ENCODE results near the gene TBCD. TPM values are rescaled to one million over a fixed set of nuclear protein-coding genes. Genes with fewer than 3 reads are reported as not detected.

Gene TBCD
- polyA plus RNA-seq, 1 donor from 2014 or later, result 19.4 TPM

GRCh38 chr17:82870541-82870940, 118.7 kb downstream of the TBCD start:
- H3K4me1 Mint-ChIP-seq, result peaks cover 32 to 38% (median 33%) of the 10 kb centered on the region in 3 donors
- peaks cover 7% of the 10 kb centered on the region for H3K27me3 Mint-ChIP-seq
- peaks cover 3% of the 10 kb centered on the region for H3K36me3 Mint-ChIP-seq
- peak overlapping the region; percentile 54 to 90 (median 78) for H3K4me3 Mint-ChIP-seq
- H3K9me3 Mint-ChIP-seq, result no peaks in the 10 kb centered on the region
- H3K27ac Mint-ChIP-seq, result peak overlapping the region; percentile 83 to 96 (median 84)

DNA sequence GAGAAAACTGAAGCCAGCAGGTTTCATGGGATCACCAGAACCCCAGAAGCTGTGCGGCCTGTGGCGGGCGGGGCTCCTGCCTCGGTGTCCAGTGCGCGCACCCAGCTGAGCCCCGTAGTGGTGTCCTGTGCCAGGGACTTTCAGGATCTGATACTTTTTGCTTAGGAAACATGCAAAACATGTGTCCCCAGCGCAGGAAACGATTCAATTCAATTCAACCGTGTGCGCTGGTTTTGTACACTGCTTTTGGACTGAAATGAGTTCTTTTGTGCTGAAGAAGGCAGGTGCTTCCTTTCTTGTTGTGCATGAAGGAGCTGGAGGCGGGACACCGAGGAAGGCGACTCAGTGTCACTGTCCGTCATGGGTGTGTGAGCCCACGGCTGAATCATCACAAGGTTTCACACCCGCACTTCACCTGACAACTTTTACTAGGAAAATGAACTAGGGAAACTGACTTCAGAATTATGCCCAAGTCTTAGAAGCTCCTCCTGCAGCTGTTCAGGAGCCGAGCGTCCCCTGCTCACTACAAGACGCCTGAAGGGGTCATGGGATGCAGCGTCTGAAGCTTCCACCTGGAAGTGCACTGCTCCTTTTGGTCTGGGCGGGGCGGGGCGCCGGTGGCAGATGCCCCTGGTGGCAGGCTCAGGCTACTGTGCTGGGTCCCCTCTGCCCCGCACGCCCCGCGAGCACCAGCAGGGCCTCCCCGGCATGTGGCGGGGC, 119.4 kb downstream of the TBCD start:
- Mint-ChIP-seq H3K4me3 (peak overlapping the region; percentile 54 to 90 (median 78)), H3K9me3 (no peaks in the 10 kb centered on the region), H3K27ac (peak overlapping the region; percentile 83 to 96 (median 84)), H3K27me3 (peaks cover 7% of the 10 kb centered on the region), H3K4me1 (peaks cover 27 to 32% (median 27%) of the 10 kb centered on the region in 3 donors), H3K36me3 (peaks cover 3% of the 10 kb centered on the region)

DNA sequence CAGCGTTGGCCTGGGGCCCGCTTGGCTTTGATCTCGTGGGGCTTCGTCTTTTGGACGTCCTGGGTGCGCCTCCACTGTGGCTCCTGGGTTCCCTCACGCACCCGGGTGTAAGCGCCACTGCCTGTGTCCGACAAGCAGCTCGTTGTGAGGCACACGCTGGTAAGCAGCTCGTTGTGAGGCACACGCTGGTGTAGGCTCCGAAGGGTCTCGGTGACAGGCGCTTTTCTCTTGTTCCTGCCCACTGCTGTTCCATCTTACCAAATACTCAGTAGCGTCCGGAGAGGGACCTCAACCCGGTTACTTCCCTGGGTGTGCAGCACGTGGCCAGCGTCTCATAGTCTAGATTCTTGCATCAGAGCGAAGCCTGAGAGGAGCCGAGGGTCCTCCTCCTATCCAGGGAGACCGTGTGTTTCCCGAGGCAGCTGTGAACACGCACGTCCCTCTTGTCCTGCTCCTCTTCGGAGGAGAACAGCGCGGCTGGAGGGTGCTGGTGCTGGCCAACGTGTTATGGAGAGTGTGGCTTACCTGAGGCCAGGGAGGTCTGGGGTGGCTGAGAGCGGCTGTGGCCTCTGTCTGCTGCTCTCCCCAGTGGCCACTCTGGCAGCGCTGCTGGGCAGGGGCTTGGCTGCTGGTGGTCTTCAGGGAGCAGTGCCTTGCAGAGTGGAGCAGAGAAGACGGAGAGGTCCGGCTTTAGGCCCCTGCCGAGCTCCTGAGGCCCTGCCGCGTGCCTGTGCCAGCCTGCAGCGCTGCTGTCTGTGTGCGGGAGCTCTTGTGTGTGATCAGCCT, 120.1 kb downstream of the TBCD start:
- Mint-ChIP-seq H3K27me3 (peaks cover 7% of the 10 kb centered on the region), H3K4me3 (peak overlapping the region; percentile 31 to 90 (median 42)), H3K27ac (peak overlapping the region in 2 of 3 donors; percentile 83 to 96), H3K4me1 (peaks cover 26 to 32% (median 27%) of the 10 kb centered on the region in 3 donors), H3K36me3 (peaks cover 3% of the 10 kb centered on the region), H3K9me3 (no peaks in the 10 kb centered on the region)

GRCh38 chr17:82872591-82873520, 121.0 kb downstream of the TBCD start:
- peak overlapping the region in 2 of 3 donors; percentile 83 to 96 for H3K27ac Mint-ChIP-seq
- H3K4me1 Mint-ChIP-seq, result peaks cover 26 to 32% (median 27%) of the 10 kb centered on the region in 3 donors
- peaks cover 3% of the 10 kb centered on the region for H3K36me3 Mint-ChIP-seq
- peak overlapping the region; percentile 34 to 63 (median 50) for H3K4me3 Mint-ChIP-seq
- H3K27me3 Mint-ChIP-seq, result peaks cover 7% of the 10 kb centered on the region
- H3K9me3 Mint-ChIP-seq, result no peaks in the 10 kb centered on the region

DNA sequence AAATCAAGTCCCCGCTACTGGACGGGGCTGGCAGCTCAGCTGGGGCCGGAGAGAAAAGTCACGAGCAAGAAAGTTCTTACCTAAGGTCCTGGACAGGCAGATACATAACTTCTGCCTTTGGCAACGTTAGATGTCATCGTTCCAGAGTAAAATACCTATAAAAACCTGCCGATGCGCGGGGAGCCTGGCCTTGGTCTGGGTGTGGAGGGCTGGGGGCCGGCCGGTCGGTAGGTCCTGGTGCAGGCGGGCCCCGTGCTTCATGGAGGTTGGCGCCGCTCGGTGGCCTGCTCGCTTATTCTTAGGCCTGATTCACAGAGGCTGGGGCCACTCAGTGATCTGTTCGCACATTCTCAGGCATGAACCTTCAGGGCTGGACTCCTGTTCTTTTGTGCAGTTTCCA, 121.7 kb downstream of the TBCD start:
- H3K4me3 Mint-ChIP-seq, result peak overlapping the region in 1 of 4 donors; percentile 52
- peaks cover 3% of the 10 kb centered on the region for H3K36me3 Mint-ChIP-seq
- H3K9me3 Mint-ChIP-seq, result no peaks in the 10 kb centered on the region
- peaks cover 26 to 32% (median 27%) of the 10 kb centered on the region in 3 donors for H3K4me1 Mint-ChIP-seq
- H3K27me3 Mint-ChIP-seq, result peaks cover 7% of the 10 kb centered on the region
- H3K27ac Mint-ChIP-seq, result peak overlapping the region in 2 of 3 donors; percentile 83 to 96

GRCh38 chr17:82874011-82874835, 122.4 kb downstream of the TBCD start:
- Mint-ChIP-seq H3K36me3 (peaks cover 4% of the 10 kb centered on the region), H3K4me1 (peaks cover 25 to 29% (median 27%) of the 10 kb centered on the region in 3 donors), H3K27me3 (peaks cover 7% of the 10 kb centered on the region), H3K9me3 (no peaks in the 10 kb centered on the region), H3K27ac (peak overlapping the region in 2 of 3 donors; percentile 83 to 96), H3K4me3 (no peak overlapping the region)

DNA sequence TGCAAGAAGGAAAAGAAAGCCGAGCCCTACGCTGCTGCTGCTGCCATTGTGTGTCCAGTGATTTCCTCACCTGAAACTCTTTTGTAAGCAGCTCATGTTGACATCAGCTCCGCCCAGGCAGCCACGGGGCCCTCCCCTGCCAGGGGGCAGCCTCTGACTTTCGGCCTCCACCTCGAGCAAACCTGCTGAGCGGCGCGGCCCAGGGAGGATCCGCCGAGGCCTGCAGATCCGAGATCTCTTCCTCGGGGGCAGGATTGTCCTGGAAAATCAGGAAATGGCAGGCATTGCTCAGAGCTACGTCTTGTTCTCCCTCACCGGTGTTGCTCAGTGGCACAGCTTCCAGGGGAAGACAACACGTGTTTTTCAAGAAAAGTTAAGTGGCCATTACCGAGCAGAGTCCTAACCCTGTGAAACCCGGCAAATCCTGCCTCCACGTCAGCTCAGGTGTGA, 123.6 kb downstream of the TBCD start:
- peaks cover 22 to 25% (median 22%) of the 10 kb centered on the region in 3 donors for H3K4me1 Mint-ChIP-seq

DNA sequence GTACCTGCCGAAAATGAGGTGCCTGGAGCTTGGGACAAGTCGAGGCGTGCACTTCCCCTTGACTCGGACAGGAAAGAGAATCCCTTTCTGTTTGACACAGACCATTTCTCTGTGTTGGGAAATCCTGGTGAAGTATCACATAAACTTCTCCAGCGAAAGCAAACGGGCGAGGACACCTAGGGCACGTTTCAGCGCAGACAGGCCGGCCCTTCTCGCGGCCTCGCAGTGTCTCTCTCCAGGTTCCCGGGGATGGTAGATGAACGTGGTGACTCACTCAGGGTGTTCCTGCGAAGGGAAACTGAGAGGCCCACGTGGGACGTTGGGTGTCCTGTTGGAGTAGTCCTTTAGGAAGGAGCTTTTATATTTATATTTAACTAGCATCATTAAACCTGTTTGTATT, 124.3 kb downstream of the TBCD start:
- H3K4me3 Mint-ChIP-seq, result no peak overlapping the region
- H3K36me3 Mint-ChIP-seq, result peaks cover 5% of the 10 kb centered on the region
- H3K27ac Mint-ChIP-seq, result no peak overlapping the region
- H3K27me3 Mint-ChIP-seq, result no peaks in the 10 kb centered on the region
- peaks cover 15 to 19% (median 17%) of the 10 kb centered on the region in 3 donors for H3K4me1 Mint-ChIP-seq
- H3K9me3 Mint-ChIP-seq, result no peaks in the 10 kb centered on the region

More for the DNA sequence above, 123.6 kb downstream of the TBCD start:
- H3K4me3 Mint-ChIP-seq, result no peak overlapping the region
- H3K27me3 Mint-ChIP-seq, result peaks cover 3% of the 10 kb centered on the region
- no peaks in the 10 kb centered on the region for H3K9me3 Mint-ChIP-seq
- no peak overlapping the region for H3K27ac Mint-ChIP-seq
- H3K36me3 Mint-ChIP-seq, result peaks cover 8% of the 10 kb centered on the region

- Mint-ChIP-seq H3K9me3 (no peaks in the 10 kb centered on the region), H3K27ac (no peak overlapping the region), H3K36me3 (peaks cover 5% of the 10 kb centered on the region), H3K4me3 (no peak overlapping the region), H3K4me1 (peaks cover 13 to 17% (median 14%) of the 10 kb centered on the region in 3 donors), H3K27me3 (no peaks in the 10 kb centered on the region)
These were observed 124.9 kb downstream of the TBCD start for GRCh38 chr17:82876602-82877379.

GRCh38 chr17:82878527-82878926, 126.7 kb downstream of the TBCD start:
- no peaks in the 10 kb centered on the region for H3K9me3 Mint-ChIP-seq
- H3K27ac Mint-ChIP-seq, result peak overlapping the region in 2 of 3 donors; percentile 15 to 81
- H3K4me3 Mint-ChIP-seq, result peak overlapping the region in 1 of 4 donors; percentile 45
- H3K27me3 Mint-ChIP-seq, result no peaks in the 10 kb centered on the region
- H3K4me1 Mint-ChIP-seq, result peaks cover 6 to 10% (median 7%) of the 10 kb centered on the region in 3 donors
- H3K36me3 Mint-ChIP-seq, result peaks cover 5% of the 10 kb centered on the region

DNA sequence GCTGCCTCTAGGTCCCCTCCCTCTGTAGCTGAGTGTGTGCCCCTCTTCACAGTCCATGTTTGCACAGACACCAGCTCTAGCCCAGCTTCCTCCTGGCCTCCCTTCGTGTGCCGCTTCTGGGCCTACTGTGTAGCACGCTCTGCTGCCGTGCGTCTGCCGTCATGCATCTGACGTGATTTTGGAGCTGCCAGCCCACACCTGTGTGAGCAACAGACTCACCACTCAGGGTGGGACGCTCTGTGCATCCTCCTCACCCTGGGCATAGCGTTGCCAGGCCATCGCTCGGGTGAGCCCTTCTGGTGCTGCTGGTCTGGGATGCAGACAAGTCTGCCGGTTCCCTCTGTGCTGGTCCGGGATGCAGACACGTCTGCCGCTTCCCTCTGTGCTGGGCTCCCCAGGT, 127.4 kb downstream of the TBCD start:
- Mint-ChIP-seq H3K27ac (no peak overlapping the region), H3K27me3 (no peaks in the 10 kb centered on the region), H3K9me3 (no peaks in the 10 kb centered on the region), H3K4me1 (peaks cover 9 to 12% (median 9%) of the 10 kb centered on the region in 3 donors), H3K36me3 (peaks cover 5% of the 10 kb centered on the region), H3K4me3 (no peak overlapping the region)

GRCh38 chr17:82880620-82881323, 128.9 kb downstream of the TBCD start:
- Mint-ChIP-seq H3K27me3 (no peaks in the 10 kb centered on the region), H3K9me3 (no peaks in the 10 kb centered on the region), H3K27ac (no peak overlapping the region), H3K36me3 (peaks cover 5% of the 10 kb centered on the region), H3K4me3 (no peak overlapping the region), H3K4me1 (peaks cover 18 to 24% (median 19%) of the 10 kb centered on the region in 3 donors)
